ENCODE data around the gene VNN1. TPM values are rescaled to one million over a fixed set of nuclear protein-coding genes. Genes with fewer than 3 reads are reported as not detected.

VNN1 gene
- total RNA-seq, 6 donors from 2014 or later: 0.67 to 9.4 (median 4.7) TPM

GRCh38 chr6:132730560-132730959 lies 16.7 kb upstream of the VNN1 start:
- H3K9me3 ChIP-seq: no peaks in the 10 kb centered on the region
- no peaks in the 10 kb centered on the region for H3K27me3 ChIP-seq
- H3K4me3 ChIP-seq: no peak overlapping the region
- no peak for ATAC-seq (ENCODE audit: low FRiP score in 2 of 2)
- peak overlapping the region in 1 of 4 donors; percentile 16 for H3K27ac ChIP-seq
- TF ChIP-seq POLR2AphosphoS5 (IDR thresholded peaks at IDR 0.05): peak in 1 of 2 donors; percentile 63
- TF ChIP-seq CTCF (IDR thresholded peaks at IDR 0.05): no peak
- no peak for TF ChIP-seq POLR2A (IDR thresholded peaks at IDR 0.05)
- peak in 1 of 4 donors; percentile 85 for TF ChIP-seq EP300 (IDR thresholded peaks at IDR 0.05)
- DNase-seq: no peak
- H3K36me3 ChIP-seq: no peaks in the 10 kb centered on the region
- WGBS, 2 donors: 40 to 44% methylated on average over 3 of the region's 3 CpGs
- H3K4me1 ChIP-seq: peaks cover 8 to 33% (median 11%) of the 10 kb centered on the region in 4 donors

- no peaks in the 10 kb centered on the region for H3K9me3 ChIP-seq
- H3K4me3 ChIP-seq: no peak overlapping the region
- no peak for DNase-seq
- peaks cover 3 to 15% (median 6%) of the 10 kb centered on the region in 4 donors for H3K4me1 ChIP-seq
- 84 to 92% methylated on average over 4 of the region's 4 CpGs for WGBS, 2 donors
- no peaks in the 10 kb centered on the region for H3K36me3 ChIP-seq
- no peak for ATAC-seq (ENCODE audit: low FRiP score in 2 of 2)
- no peaks in the 10 kb centered on the region for H3K27me3 ChIP-seq
- no peak overlapping the region for H3K27ac ChIP-seq
- TF ChIP-seq POLR2A (IDR thresholded peaks at IDR 0.05) (no peak), POLR2AphosphoS5 (IDR thresholded peaks at IDR 0.05) (no peak), CTCF (IDR thresholded peaks at IDR 0.05) (no peak), EP300 (IDR thresholded peaks at IDR 0.05) (no peak)
Measured at GRCh38 chr6:132728616-132729015, 14.8 kb upstream of the VNN1 start.

GRCh38 chr6:132726608-132726975 lies 12.7 kb upstream of the VNN1 start:
- Histone ChIP-seq H3K4me1 (peaks cover 3 to 15% (median 6%) of the 10 kb centered on the region in 4 donors), H3K36me3 (no peaks in the 10 kb centered on the region), H3K27me3 (no peaks in the 10 kb centered on the region), H3K27ac (no peak overlapping the region), H3K4me3 (no peak overlapping the region), H3K9me3 (no peaks in the 10 kb centered on the region)
- no peak for TF ChIP-seq EP300 (IDR thresholded peaks at IDR 0.05)
- no peak for TF ChIP-seq POLR2A (IDR thresholded peaks at IDR 0.05)
- TF ChIP-seq CTCF (IDR thresholded peaks at IDR 0.05): no peak
- TF ChIP-seq POLR2AphosphoS5 (IDR thresholded peaks at IDR 0.05): no peak
- no peak for DNase-seq
- 93 to 94% methylated on average over 4 of the region's 4 CpGs for WGBS, 2 donors
- ATAC-seq (ENCODE audit: low FRiP score in 2 of 2): no peak

GRCh38 chr6:132725947-132726607 lies 12.2 kb upstream of the VNN1 start:
- Histone ChIP-seq H3K9me3 (no peaks in the 10 kb centered on the region), H3K27ac (no peak overlapping the region), H3K4me3 (no peak overlapping the region), H3K36me3 (no peaks in the 10 kb centered on the region), H3K27me3 (no peaks in the 10 kb centered on the region), H3K4me1 (peaks cover 3 to 10% (median 6%) of the 10 kb centered on the region in 4 donors)
- no peak for TF ChIP-seq EP300 (IDR thresholded peaks at IDR 0.05)
- no peak for TF ChIP-seq POLR2A (IDR thresholded peaks at IDR 0.05)
- TF ChIP-seq POLR2AphosphoS5 (IDR thresholded peaks at IDR 0.05): no peak
- TF ChIP-seq CTCF (IDR thresholded peaks at IDR 0.05): no peak
- ATAC-seq (ENCODE audit: low FRiP score in 2 of 2) (no peak), DNase-seq (no peak)
- WGBS, 2 donors: 63 to 67% methylated on average over 6 of the region's 6 CpGs

- Histone ChIP-seq H3K36me3 (no peaks in the 10 kb centered on the region), H3K27ac (no peak overlapping the region), H3K9me3 (no peaks in the 10 kb centered on the region), H3K27me3 (no peaks in the 10 kb centered on the region), H3K4me3 (no peak overlapping the region), H3K4me1 (peaks cover 0 to 4% (median 3%) of the 10 kb centered on the region in 4 donors)
- no peak for DNase-seq
- ATAC-seq (ENCODE audit: low FRiP score in 2 of 2): no peak
- 85 to 91% methylated on average over 6 of the region's 6 CpGs for WGBS, 2 donors
- TF ChIP-seq CTCF (IDR thresholded peaks at IDR 0.05) (no peak), POLR2AphosphoS5 (IDR thresholded peaks at IDR 0.05) (no peak), EP300 (IDR thresholded peaks at IDR 0.05) (no peak), POLR2A (IDR thresholded peaks at IDR 0.05) (no peak)
Measured at GRCh38 chr6:132725471-132725870, 11.6 kb upstream of the VNN1 start.

Data from upper lobe of left lung (tissue), 6 donors.